HG02852 (cell line): Measurements from ENCODE around the gene NSG1.

Experiments
- ATAC-seq: cut with Tn5 transposase; IDR thresholded peaks from one replicate; pipeline ENCODE4 v1.9.1; 2021; ENCODE audit warnings: mild to moderate bottlenecking, moderate library complexity; ENCODE audit not compliant: unreplicated experiment

The NSG1 gene

DNA sequence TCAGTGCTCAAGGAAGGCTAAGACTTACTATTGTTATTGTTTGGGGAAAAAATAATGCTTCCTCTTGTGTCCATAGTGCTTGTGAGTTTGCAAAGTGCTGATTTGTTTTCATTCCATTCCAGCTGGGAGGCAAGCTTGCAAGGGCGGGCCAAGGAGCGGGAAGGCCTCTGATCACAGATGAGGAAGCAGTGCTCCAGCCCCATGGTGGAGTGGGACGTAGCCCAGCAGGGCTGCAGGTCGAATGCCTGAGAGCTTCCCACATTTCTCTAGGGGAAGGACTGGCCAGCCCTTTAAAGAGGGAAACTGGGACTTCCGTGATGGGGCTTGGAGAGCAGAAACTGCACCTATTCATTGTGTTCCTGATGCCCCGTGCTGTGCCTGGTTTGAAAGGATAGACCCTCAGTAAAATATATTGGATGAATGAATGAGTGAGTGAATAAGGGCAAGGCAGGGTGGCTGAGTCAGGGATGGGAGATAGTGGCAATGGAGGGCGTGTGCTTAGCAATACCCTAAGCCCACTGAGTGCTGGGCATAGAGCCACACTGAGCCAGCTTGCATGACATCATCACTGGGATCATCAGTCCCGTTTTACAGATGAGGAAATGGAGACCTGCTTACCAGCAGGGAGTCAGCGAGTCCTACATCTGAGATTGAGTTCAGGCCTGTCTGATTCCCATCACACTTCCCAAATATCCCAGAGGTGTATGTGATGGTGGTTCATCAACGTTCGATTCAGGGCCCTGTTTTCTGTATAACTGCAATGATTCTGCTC is 17.9 kb upstream of the NSG1 start:
- no peak for ATAC-seq

DNA sequence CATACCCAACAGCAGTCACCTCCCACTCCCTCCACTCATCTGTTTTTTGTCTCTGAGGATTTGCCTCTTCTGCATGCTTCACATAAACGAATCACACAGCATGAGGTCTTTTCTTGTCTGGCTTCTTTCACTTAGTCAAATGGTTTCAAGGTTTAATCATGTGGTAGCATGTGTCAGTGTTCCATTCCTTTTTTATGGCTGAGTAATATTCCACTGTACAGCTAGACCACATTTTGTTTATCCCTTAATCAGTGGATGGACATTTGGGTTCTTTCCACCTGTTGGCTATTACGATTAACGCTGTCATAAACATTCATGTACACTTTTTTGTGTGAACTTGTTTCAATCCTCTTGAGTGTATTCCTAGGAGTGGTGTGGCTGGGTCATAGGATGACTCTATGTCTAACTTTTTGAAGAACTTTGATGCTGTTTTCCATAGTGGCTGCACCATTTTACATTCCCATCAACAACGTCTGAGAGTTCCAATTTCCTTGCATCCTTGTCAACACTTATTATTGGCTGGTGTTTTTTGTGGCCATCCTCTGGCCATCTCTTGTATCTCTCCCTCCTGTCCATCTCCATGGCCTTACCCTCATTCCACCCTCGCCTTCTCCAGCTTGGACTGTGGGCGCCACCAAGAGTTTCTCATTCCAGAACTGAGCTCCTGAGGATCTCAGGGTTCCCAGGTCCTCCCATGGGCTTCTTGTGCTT is 12.4 kb upstream of the NSG1 start:
- no peak for ATAC-seq

DNA sequence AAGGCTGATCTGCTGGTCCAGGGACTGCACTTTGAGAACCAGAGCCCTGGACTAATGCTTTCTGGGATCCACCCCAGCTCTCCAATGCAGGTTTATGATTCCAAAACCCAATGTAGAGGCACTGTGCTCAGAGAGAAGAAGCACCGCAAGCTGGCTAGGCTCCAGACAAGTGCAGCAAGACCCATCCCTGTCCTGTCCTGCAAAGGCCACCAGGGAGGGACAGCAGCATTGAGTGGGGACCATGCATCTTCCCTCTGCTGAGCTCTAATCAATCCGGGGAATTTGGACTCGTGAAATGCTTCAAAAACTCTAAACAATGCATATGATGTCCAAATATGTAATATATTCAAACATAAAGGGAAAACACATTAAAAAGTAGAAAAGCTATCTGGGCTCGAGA is 10.8 kb upstream of the NSG1 start:
- ATAC-seq, result no peak

DNA sequence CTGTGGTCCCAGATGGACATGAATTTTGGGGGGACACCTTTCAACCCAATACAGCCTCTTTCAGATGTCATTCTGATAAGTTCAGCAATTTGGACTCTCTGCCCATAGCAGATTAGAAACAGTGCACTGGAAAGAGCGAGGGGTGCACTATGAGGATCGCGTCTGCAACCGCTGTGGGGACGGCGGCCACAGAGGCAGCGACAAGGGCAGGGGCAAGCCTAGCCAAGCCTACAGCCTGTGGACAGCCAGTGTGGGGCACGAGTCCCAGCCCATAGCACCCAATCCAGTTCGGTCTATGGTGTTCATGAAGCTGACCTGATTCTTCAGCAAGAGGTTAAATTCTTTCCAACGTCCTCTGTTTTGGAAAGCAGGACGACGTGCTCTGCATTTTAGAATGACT is 9.7 kb upstream of the NSG1 start:
- no peak for ATAC-seq

DNA sequence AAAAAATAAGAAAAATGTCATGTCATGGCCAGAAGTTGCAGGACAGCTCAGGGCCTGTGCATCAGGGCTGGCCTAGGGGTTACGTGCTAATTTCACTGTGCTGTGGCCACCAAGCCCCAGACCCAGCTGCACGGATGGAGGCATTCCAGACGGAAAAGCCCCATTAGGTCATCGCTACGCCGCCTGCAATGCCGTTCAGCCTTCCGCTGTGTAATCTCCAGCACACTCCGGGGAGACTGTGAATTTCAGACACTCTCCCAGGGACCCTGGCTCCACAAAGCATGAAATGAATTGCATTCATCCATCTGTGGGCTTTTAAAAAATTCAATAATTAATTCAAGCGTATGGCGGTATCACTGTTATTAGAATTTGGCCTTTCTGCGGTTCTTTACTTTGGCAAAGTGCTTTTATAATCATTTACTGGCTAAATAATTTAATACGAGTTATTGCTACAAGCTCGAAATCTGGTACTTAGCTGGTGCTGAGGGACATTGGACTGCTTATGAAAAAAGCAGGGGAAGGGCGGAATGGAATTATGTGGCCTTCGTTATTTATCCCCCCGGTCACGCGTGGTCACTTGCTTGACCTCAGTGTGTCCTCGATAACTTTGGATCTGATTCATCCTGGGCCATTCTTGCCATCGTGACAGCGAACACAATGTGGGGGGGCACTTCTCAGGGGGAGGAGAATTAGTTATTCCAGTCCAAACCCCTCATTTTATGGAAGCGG is 9.0 kb upstream of the NSG1 start:
- ATAC-seq, result no peak

DNA sequence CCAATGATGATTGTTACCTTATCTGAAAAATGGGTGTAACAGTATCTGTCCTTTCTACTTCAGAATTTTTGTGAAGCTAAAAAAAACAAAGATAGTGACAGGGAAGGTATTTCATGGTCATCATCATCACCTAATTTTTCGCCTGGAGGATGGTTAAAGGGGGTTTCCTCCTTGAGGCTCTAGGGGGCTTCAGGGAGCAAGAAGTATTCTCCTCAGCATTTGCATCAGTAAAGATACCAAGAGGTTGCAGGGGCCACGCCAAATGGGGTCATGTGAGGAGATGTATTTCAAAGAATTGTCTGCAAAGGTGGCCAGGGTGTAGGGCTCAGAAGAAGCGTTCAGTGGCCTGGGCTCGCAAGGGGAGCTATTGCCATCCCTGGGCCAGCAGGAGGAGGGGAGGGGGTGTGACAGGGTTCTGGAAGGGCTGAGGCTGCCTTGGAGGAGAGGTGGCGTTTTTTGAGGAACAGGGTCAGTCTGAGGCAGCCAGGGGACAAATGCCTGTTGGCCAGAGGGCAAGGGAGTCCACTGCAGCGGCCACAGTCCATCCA is 7.3 kb upstream of the NSG1 start:
- no peak for ATAC-seq

DNA sequence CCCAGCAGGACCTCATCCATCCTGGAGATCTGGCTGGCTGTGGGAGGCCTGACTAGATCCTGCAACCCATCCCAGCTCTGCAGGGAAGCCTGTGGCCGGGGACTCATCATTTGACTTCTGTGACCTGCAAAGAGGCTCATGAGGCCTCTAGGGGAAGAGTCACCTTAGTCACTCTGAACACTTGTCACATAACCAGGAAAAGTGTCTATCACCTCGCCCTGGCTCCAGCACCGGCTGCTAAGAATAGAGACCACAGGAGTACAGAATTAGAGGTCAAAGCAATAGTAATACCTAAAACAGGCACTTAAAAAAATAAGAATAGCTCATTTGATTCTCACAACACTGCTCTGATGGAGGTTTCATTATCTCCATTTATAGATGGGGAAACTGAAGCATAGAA is 3.8 kb upstream of the NSG1 start:
- ATAC-seq, result no peak

DNA sequence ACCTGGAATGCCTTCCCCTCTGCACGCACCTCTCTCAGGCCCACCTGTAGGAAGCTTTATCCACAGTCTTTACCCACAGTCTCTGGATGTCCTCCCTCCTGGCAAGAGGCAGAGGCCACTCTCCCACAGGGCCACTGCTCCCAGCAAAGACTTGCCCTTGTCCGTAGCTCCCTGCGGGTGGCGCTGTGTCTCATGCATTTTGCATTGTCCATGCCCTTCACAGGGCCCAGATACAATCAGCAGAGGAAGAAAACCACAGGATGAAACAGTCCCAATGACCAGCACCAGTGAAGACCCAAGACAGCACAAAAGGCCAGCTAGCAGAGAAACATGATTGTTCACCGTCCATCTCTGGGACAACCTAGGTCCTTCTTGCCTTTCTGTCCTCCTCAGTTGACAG is 2.1 kb upstream of the NSG1 start:
- ATAC-seq, result no peak

DNA sequence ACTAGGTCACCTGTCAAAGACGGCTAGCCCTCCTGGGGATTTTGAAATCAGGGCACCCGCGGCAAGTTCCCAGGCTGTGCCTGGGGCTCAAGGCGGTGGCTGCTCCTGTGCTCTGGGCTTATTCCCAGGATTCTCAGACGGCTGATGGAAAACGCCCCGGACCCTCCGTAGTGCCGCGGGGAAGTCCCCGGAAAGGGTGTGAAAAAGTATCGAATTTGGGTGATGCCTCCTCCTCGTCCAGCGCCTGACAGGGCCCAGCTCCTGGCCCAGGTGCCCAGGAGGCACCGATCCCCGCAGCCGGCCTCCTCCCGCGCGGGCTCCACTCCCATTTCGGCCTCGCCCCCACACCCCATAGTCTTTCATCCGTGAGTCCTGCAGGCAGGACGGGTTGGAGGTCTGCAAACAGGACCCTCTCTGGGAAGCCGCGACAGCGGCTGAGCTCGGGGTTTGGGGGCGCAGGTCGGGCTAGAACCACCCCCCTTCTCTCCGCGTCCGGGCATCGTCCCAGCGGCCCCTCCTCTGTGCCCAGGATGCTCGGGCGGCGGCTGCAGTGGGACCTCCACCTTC is 1.1 kb upstream of the NSG1 start:
- ATAC-seq, result no peak

DNA sequence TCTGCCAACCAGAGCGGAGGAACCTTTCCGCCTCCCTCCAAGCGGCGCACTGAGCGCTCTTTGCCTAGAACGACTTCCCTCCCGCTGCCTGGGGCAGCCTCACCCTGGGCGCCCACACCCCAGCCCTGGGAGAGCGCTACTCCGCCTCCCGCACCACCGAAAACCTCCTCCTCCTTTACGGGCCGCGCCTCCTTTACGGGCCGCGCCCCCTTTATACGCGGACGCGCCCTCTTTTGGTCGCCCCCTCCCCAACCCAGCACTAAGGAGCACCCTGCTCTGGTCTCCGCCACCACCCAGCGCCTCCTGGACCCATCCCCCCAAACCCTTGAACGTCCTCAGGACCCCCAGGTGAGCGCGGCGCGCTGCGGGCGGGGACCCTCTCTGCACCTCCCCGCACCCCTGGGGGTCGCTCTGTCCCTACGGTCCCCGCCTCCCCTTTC is 586 bp upstream of the NSG1 start:
- no peak for ATAC-seq

DNA sequence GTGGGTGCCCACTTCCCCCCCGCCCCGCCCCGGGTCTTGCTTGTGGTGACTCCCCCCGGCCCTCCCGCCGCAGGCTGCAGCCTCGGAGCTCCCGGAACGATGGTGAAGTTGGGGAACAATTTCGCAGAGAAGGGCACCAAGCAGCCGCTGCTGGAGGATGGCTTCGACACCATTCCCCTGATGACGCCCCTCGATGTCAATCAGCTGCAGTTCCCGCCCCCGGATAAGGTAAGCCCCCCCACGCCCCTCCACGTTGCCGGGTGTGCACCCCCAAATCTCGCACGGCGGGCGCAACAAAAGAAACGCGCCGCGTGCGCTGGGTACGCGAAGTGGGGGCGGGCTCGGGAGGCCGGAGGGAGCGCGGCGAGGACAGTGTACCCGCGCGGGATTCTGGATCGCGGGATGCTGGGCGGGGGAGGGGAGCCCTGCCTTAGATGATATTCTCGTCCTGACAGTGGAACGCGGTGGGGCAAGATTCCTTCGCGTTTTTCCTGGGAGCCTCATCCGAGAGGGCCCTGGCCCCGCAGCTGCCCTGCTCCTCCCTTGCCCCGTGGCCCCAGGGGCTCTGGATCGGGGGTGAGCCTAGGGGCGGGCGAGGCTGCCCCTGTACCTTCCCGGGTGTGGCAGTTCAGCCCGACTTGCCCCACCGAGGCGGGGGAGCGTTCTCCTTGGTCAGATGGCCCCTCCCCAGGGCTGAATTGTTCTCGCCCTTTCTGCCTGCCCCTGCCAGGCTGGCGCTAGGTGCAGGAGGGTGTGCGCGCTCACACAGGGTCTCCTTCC is 819 bp downstream of the NSG1 start:
- ATAC-seq, result no peak

DNA sequence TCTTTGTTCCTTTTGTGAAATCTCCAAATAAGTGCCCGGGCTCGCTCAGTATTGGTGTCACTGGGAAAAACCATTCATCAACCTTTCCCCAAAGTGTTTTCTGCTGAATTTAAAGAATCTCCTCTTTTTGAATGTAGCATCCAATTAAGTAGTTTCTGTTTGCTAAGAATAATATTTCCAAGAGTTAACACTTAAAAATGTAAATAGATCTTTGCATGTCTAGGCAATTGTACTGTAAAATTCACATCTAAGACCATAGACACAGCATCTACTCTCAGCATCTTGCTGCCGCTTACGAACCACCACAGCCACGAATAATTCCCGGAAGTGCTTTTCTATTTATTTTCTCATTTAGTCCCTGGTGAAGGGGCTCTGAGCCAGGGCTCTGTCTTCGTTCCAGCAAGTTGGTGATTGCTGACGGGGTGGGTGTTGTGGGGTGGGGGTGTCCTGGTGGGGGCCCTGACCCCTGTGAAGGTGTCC is 1.4 kb downstream of the NSG1 start:
- ATAC-seq, result no peak

DNA sequence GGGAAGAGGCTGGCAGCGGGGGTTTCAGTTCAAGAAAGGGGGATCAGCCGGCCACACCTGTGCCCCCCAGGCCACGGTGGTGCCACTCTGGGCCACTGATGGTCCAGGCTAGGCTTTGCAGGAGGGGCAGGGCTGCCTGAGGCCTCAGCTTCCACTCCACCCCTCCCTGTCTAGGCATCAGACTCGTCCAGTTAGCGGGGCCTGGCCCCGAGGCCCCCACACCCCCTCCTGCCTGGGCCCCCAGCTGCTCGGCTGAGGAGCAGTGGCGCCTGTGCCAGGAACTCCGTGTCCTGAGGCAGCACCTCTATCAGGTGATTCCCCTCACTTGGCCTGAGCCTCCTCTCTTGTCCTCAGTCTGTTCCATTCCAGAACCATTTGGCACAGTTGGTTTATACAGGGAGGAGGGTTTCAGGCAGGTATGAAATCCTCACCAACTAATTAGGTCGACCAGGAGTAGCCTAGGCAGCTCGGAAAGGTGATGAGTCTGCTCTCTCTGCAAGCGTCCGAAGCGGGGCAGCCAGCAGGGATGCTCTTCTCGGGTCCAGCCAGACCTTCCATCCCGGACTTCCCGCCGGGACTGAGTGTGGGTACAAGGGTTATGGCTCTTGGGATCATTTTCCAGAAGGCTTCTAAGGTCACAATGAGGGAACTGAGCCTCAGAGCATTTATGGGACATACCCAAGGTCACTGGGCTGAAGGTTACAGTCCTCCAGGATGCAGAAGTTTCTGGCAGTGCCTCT is 2.1 kb downstream of the NSG1 start:
- no peak for ATAC-seq

DNA sequence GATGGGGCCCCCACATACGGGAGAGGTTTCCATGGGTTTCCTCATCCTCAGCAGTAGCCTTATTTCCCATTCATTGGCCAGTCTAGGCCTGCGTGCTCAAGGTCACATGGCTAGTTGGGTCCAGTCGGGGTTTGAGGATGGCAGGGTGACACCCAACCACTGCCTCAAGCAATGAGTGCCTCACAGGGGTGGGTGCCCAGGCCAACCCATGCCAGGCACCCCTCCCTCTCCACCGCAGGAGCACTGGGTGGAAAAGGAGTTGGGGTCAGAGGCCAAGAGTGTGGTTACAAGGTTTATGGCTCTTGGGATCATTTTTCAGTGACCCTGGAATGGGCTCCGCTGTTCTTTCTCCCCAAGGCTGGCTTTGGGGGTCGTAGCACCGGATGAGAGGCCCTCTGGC is 3.1 kb downstream of the NSG1 start:
- ATAC-seq, result no peak

DNA sequence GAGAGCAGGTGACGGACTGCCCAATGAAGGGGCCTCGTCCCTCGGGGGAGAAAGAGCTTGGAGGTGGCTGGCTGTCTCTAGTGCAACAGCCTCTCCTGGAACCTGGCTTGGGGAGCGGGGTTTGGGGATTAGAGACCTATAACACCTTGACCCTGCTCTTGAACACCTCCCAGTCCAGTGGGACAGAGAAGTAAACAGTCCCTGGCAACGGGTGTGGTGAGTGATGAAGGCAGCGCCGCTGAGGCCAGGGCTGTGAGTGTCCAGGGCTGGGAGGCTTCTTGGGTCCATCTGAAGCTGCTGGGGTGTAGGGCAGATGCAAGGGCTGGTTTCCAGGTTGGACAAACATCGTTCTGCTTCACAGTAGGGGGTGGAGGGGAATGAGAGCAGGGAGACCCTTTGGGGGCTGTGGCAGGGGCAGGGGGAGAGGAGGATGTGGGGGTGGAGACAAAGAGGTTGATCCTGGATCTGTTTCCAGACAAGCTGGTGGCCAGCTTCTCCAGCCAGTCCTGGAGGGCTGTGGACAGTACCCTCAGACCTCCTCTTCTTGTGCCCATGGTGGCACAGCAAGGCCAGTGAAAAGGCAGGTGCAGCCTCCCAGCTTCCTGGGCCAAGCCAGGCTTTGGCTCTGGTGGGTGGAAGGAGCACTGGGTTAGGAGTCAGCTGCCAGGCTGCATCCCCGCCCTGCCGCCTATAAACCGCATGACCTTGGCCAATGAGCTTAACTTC is 3.8 kb downstream of the NSG1 start:
- no peak for ATAC-seq

DNA sequence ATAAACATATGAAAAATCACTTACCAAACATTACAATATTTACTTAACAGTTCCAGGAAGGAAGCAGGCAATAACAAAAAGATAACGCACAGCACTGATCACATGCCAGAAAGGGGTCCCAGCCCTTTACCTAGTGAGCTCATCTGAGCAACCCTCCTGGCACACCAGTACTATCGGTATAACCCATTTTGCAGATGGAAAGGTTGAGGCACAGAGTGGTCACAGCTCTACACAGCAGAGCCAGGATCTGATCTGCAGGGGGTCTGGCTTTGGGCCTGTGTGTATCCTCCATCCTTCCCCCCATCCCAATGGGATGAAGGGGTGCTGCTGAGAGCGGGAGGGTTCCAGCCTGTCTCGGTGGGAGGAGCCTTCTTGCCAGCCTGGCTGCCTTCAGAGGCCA is 5.0 kb downstream of the NSG1 start:
- no peak for ATAC-seq

DNA sequence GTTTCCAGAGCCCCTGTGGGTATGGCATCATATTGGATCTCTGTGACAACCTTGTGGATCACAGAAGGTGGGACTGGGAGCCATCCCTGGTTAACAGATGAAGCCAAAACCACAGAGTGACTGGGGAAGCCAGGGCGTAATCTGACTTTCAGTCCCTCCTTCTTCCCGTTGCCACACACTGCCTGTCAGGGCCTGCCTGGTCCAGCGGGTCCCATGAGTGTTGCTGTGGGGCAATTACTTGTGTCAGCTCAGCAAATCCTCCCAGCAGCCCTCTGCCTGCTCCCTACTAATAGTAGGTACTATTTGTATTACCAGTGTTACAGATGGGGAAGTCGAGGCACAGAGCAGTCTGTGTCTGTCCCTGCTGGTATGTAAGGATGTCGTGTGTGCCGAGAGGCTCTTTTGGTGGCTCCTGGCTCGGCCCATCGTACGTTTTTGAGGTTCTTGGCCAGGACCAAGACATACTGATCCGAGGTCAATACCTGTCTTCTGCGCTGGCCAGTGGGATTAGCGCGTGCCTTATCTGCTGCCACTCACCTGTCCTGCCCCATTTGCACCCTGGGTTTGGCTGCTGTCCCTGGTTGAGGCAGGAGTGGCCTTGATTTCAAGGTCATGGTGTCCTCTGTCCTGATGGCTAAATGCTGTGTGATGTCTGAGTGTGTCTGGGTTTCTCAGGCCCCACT is 5.7 kb downstream of the NSG1 start:
- ATAC-seq, result no peak

DNA sequence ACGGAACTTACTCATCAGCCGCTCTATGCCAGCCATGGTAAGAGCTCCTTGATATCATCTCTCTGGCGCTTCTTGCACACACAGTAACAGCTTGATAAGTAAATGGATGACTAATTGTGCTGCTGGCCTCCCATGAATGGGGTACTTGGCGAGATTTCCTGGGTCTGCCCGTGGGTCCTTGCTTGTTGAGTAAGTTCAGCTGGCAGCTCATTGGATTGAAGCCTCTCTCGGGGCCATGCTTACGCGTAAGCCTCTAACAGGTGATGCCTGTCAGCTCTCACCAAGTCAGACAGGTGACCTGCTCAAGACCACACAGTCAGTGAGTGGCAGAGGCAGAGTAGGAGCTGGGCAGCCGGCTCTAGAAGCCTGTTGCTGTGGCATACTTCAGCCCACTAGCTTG is 7.7 kb downstream of the NSG1 start:
- no peak for ATAC-seq

DNA sequence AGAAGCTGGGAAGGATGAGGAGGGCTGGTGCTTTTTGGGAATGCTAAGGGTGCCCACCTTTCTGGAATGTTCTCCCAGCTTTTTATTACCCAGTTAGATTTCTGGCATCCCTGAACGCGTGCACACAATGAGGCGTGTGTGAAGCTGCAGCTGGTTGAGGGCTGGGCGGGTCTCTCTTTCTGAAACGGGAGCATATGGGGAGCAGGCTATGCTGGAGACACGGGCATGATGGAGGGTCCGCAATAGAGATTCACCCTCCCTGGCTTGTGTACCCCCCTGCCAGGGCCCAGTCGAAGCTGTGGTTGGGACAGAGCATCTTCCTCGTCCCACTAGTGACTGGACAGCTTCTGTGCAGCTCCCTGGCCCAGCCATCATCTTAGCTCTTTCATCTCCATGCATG is 8.5 kb downstream of the NSG1 start:
- no peak for ATAC-seq
